GM21786 (cell line): ENCODE measurements around the gene TTYH2.
"Not testable (repeated sequence)": the region's sequence is repeated elsewhere in the genome, so short reads cannot be mapped to it uniquely, and the experiment has no call there.

ENCODE experiments used
- ATAC-seq: cut with Tn5 transposase; IDR thresholded peaks from one replicate; pipeline ENCODE4 v1.9.1; 2021; ENCODE audit not compliant: unreplicated experiment

TTYH2 gene

DNA sequence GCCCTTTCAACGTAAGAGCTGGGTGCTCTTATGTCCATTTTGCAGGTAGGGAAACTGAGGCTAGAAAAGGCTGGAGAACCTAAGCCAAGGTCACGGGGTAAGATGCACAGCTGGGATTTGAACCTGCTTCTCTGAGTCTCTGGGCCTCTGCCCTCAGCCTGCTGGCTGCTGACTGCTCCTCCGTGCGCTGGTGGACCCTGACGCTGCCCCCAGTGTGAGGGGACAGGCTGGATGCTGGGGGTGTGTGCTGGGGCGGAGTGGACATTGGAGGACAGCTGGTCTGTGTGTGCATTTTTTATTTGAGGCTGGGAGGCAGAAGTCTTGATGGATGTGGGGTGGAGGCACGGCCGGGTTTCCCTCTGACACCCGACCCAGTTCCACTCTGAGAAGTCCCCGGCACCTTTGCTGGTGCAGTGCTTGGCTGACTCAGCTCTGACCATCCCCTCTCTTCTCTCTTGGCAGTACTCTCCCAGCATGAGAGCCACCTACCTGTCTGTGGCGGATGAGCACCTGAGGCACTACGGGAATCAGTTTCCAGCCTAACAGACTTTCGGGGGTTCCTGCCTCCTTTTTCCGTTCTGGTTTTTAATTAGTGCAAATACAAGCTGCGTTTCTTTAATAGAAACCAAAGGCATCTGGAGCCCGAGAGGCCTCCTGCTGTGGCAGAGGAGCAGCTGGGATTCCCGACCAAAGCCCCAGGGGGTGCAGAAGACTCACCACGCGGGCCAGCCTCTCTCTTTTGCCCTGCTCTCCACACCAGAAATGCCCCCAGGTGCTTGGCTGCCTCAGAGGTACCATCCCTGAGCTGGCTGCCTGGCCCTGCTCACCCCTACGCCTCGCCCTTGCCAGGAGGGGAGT, 46.5 kb downstream of the TTYH2 start:
- ATAC-seq = no peak

DNA sequence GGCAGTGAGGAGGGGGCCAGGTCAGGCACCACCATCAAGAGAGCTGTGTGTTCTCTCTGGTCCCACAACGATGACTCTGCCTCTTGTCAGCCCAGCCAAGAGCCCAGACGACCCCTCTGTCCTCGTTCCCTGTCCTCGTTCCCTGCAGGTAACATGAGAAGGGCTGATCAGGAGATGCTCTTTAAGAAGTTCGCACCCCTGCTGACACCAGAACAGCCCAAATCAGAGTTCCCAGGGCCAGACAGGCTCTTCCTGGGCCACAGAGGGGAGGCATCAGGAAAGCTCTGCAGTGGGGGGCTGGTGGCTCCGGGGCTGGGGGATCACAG, 47.1 kb downstream of the TTYH2 start:
- no peak for ATAC-seq

DNA sequence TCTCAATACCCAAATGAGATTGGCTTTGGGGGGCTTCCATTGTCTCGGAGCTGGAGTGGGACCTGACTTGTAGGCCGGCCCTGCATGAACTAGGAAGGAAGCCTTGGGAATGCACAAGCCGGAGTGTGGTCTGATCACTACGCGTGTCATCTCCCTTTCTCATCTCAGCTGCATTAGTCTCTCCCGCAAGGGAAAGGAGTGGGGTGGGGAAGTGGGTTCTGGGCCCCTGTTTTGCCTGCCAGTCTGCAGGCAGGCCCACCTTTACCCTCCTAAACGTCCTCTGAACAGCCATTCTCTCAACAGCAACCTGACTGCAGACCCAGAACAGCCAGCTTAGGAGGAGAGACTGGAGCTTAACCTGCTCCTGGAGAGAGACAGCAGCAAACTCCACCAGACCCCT, 49.2 kb downstream of the TTYH2 start:
- no peak for ATAC-seq

DNA sequence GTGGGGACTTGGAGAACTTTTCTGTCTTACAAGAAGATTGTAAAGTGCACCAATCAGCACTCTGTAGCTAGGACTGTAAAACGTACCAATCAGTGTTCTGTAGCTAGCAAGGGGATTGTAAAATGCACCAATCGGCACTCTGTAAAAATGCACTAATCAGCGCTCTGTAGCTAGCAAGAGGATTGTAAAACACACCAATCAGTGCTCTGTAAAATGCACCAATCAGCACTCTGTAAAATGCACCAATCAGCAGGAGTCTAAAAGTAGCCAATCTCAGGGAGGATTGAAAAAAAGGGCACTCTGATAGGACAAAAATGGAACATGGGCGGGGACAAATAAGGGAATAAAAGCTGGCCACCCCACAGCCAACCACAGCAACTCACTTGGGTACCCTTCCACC, 53.7 kb downstream of the TTYH2 start:
- not testable (repeated sequence) for ATAC-seq

DNA sequence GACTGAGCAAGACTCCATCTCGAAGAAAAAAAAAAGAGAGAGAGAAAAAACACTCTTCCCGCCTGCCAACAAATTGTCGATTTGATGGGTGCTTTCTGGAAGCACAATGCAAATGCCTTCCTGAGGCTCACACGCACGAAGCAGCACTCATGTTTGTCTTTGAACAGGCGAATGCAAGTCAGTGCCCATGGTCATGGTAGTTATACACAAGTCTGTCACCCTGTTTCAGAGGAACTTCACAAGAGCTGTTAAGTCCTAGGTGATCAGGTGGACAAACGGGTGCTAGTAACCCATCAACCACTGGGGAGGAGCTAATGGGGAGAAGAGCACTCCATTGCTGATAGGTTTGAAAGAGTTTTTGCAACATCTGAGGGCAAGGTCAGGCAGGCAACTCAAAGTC, 54.2 kb downstream of the TTYH2 start:
- ATAC-seq = no peak

DNA sequence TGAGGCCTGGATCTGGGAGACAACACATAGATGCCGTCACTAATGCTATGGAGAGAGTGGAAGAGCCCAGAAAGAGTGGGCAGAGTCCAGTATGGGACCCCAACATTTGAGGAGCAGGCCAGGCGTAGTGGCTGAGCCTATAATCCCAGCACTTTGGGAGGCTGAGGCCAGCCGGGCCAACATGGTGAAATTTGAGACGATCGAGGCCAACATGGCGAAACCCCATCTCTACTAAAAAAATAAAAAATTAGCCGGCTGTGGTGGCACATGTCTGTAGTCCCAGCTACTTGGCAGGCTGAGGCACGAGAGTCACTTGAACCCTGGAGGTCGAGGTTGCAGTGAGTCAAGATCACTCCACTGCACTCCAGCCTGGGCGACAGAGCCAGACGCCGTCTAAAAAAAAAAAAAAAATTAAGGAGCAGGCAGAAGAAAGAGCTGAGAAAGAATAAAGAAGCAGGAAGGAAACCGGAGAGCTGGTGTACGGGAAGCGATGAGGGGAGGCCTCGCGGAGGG, 54.7 kb downstream of the TTYH2 start:
- ATAC-seq = no peak

DNA sequence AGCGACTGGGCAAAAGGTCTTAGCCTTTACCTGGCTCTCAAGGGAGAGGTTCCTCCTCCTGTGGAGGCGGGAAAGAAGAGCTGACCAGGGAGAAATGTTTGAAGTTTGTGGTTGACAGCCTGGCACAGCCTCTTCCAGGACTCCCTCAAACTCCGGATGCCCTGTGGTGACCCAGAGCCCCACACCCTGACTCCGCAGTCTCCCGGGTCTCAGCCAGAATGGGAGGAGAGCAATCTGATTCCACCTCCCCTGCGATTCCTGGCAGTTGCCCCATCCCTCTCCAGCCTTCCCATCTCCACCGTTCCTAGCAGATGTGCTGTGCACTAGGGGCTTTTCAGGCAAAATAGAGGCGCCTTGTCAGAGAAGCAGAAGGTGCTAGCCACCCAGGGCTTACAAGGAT, 55.2 kb downstream of the TTYH2 start:
- no peak for ATAC-seq

DNA sequence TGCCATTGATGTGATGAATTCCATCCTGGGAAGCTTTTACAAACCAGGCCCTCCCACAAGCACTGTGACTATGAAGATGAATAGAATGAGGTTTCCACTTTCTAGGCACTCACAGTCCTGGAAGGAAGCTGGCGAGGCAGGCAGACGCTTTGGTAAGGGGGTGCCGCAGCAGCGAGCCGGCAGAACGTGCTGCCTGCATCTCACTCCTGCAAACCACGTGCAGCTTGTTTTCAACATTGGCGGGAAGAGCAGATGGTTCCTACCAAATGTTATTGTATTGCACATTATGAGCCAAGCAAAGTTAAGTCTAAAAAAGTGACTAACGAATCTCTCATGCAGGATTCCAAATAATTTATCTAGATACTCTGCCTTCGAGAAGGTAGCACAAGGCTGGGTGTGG, 57.0 kb downstream of the TTYH2 start:
- no peak for ATAC-seq

DNA sequence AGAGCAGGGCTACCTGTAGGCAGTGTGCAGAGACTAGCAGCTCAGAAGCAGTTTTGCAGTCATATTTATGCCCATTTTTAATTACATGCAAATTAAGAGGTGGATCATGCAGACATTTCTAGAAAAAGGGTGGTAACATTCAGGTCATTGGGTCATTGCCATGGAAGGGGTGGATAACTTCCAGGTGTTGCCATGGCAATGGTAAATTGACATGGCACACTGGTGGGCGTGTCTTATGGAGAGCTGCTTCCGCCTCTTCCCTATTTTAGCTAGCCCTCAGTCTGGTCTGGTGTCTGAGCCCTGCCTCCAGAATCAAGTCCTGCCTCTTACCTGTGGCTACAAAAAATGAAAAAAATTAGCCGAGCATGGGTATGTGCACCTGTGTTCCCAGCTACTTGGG, 57.9 kb downstream of the TTYH2 start:
- ATAC-seq = no peak

DNA sequence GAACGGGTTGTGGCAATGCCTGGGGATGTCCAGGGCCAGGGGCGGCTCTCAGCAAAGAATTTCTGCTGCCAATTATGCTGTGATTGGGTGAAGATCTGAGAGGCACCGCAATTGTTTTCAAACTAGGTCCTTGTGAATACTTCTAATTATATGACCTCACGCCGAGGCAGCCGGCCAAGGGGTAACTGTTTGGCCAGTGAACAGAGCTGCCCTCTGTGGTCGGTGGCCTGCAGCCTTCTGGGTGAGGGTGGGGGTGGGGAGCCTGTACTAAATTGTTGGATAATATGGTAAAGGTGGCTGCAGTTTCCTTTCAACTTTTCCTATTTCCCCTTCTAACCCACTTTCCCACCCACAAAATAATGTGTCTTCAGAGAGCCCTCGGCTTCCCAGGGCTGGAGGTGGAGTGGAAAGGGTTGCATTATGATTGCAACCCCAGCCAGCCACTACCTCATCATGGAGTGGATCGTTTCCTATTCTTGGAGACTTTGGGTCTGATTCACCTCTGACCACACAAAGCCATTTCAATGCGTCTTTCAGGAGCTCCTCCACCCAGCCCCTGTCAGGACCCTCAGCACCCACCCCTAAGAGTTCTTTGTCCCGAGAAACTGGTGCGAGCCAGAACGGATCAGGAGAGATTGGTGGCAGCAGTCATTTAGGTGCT, 58.7 kb downstream of the TTYH2 start:
- no peak for ATAC-seq

DNA sequence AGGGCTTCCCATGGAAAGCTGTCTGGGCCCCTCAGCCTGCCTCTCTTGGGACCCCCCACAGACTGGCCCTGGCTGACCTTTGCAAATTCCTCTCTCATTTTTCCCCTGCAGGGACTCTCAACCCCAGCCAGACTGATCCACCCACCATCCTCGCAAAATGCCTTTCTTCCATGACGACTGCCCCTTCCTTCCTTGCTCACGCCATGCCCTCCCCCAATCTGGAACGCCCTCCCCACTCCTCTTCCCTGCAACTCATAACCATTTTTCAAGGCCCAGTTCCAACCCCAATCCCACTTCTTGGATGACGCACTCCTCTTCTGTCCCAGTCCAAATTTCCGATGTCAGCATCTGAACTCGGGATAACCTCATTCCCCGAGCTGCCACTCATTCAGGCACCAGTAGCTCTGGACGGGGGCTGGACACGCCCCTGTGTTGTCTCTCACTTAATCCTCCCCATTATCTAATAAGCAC, 59.4 kb downstream of the TTYH2 start:
- no peak for ATAC-seq

DNA sequence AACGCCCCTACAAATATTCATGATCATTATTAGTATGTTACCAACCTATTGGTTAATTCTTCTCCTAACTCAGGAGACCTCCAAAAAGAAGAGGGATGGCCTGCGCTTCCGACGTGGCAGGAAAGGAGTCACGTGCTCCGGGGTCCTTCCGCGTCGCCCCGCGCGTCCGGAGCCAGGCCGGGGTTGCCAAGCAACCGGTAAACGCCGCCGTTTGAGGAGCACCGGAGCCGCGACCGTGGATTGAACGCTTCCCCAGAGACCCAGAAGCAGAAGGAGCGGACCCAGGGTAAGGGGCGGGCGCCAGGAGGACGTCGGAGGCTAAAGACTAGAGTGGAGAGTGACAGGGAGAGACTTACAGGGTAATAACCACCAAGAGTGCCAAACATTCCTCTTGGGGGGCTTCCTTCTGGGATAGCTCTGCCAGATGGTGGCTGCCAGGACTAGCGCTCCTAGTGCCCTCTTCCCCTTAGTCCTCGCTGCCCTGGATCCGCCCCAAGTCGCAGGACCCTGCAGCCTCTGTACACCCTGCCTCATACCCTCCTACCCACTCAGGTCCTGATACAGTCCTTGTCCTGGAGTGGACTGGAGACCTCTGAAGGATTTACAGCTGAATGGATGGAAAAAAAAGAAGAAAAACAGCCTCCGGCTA, 60.8 kb downstream of the TTYH2 start, which contains the start of gene DNAI2:
TSS of gene DNAI2 (plus strand) at position 175 of the 649 bp plus-strand sequence. CDS start 7,584 bp downstream, outside the sequence.
- ATAC-seq = no peak

DNA sequence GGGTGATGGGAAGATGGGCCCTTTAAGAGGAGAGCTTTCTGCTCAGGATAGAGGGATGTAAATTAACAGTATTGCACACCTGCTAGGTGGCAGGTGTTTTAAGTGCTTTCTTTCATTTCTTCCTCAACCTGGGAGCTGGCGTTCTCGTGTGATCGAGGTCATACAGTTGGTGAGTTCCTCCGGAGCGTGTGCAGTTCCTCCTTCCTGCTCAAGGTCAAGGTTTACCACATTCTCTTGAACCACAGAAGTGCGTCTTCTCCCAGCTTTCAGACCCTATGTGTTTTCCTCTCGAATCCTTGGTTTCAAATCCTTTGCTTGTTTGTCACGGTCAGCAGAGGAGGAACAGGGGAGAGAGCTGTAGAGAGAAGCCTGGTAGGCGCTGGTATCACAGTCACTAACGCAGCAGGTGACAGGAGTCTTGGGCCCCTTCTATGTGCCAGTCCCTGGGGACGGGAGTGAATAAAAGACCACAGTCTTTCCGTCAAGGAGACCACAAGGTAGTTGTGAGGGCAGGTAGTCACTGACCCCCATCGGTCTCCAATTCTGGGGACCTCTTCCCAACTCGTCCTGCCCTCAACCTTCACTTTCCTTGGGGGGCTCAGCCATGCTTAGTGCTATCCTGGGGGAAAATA, 61.5 kb downstream of the TTYH2 start:
- no peak for ATAC-seq

DNA sequence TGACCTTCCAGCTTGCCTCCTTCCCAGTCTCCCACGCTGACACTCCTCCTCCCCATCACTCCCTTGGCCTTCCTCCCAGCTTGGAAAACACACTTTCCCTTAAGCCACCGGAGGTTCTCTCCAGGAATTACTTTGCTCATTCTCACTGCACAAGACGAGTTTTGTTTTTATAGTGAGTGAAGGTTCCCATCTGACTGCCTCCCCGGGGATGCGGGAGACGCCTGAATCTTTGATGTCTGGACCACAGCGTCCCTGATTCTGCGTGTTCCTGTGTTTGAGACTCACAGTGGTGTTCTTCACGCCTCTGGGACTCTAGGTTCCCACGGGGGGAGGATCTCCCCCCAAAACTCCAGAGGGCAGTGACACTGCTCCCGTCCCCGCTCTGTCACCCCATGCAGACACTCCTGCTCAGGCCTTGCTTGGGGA, 62.7 kb downstream of the TTYH2 start:
- ATAC-seq = no peak

DNA sequence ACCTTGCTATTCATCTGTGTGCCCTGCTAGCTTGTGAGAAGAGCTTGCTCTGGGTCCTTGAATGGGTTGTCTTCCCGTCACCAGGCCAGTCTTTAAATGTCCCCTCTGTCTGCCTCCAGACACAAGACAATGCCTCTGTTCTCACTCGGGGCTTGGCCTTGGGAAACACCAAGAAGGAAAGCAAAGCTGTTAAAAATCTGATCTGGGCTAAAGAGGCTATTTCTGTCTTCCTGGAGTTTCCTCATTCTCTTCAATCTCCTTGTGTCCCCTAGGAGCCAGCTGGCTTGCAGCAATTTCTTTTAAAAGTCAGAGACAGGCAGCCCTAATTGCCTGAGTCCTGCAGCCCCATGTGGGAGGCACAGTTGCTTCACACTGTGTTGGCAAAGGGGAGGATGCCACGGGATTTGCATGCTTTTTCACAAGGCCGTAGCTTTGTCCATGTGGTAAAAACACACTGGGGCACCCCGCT, 63.2 kb downstream of the TTYH2 start:
- ATAC-seq = no peak

DNA sequence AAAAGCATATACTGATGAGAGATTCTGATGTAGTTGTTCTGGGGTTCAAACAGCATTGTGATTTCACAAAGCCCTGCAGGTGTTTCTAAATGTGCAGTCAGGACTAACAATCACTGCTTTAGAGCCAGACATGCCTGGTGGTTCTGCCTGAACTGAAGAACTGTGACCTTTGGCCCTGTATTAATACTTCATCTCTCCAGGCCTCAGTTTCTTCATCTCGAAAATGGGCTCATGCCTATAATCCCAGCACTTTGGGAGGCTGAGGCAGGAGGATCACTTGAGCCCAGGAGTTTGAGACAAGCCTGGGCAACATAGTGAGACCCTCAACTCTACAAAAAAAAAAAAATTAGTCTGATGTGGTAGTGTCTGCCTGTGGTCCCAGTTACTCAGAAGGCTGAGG, 64.6 kb downstream of the TTYH2 start:
- no peak for ATAC-seq

DNA sequence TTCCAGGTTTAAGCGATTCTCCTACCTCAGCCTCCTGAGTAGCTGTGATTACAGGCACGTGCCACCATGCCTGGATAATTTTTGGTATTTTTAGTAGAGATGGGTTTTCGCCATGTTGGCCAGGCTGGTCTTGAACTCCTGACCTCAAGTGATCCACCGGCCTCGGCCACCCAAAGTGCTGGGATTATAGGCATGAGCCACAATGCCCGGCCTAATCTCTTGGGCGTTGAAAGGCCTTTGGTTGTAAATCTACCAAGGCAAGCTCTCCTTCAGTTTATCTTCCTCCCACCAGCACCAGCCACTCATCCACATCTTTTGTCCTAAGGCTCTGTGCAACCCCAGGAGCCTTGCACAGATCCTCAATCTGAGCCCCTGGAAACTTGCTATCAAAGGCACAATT, 66.2 kb downstream of the TTYH2 start:
- ATAC-seq = not testable (repeated sequence)

DNA sequence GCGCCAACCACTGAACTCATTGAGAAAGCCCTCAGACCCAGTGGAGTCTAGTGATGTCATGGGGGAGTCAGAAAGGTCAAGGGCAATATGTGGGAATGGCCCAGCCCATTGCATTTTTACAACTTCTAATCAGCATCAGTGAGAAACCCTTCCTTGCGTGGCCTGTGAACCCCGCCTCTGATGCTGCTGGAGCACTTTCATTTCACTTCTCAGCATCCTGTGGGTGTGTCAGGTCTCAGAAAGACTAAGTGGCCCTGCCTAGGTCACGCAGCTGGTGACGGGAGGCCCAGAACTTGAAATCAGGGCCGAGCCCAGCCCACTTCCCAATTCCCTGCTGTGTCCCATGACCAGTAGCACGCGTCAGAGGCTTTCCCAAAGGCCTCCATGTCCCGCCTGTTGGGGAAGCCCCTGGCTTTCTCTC, 66.7 kb downstream of the TTYH2 start:
- ATAC-seq = peak; percentile 48

DNA sequence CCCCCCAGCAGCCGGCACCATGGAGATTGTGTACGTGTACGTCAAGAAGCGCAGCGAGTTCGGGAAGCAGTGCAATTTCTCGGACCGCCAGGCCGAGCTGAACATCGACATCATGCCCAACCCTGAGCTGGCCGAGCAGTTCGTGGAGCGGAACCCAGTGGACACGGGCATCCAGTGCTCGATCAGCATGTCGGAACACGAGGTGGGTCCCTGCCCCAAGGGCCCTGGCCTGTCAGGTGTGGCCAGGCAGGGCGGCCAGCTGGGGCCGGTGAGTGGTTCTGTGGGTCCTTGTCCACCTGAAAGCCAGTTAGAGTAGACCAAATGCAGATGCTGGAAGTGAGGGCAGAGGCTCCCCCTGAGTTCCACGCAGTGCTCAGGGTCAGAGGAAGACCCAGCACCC, 68.4 kb downstream of the TTYH2 start:
- no peak for ATAC-seq

DNA sequence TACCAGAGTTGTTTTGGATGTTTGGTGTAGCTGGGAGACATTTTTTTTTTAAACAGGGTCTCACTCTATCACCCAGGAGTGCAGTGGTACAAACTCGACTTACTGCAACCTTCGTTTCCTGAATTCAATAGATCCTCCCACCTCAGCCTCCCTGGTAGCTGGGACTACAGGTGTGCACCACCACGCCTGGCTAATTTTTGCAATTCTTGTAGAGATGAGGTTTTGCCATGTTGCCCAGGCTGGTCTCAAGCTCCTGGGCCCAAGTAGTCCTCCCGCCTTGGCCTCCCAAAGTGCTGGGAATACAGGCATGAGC, 68.9 kb downstream of the TTYH2 start:
- ATAC-seq = not testable (repeated sequence)
